HT1080 (cell line): ENCODE results near the gene SEPTIN8. TPM values are rescaled to one million over a fixed set of nuclear protein-coding genes. Genes with fewer than 3 reads are reported as not detected.

Experiments
- DNase-seq: peaks from one replicate; pipeline ENCODE4 v3.0.0-alpha.2; 2015; ENCODE audit warnings: low read depth
- total RNA-seq: library from RNA; depleted of rRNA; stranded (reverse); fragments of >200 nt; shearing (Covaris generic); gene quantifications from 2 replicates; pipeline ENCODE4 v1.2.3, GENCODE V29; 2014

SEPTIN8 gene
- total RNA-seq, 1 experiment from 2014 or later: 50.9 TPM

DNA sequence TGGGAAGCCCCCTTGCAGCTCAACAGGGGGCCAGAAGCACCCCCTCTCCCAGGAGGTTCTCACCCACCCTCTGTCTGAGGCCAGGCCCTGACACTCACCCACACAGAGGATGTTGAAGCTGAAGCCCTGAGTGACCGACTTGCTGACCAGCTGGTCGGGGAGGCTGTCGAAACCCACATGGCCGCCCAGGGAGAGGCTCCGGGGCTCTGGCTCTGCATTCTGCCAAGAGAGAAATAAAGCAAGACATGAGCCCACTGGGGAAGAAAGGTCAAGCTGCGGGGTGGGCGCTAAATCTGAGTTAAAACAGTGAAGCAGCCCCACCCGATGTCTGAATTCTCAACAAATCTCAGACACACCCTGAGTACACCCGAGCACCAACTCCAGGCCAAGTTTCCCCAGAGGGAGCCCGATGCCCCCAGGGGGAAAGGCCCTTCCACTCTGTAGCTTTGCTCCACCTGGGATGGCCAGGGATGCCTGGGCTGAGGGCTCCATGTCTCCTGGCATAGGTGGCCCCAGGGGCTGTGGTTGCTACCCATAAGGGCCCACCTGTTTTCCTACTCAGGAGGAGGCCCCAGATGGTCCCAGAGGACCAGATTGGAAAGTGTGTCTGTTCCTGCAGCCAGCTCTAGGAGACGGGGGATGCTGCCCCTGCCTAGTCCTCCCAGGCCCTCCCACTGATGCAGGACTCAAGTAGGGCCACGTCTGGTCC lies 11.6 kb downstream of the SEPTIN8 start:
- DNase-seq: no peak

DNA sequence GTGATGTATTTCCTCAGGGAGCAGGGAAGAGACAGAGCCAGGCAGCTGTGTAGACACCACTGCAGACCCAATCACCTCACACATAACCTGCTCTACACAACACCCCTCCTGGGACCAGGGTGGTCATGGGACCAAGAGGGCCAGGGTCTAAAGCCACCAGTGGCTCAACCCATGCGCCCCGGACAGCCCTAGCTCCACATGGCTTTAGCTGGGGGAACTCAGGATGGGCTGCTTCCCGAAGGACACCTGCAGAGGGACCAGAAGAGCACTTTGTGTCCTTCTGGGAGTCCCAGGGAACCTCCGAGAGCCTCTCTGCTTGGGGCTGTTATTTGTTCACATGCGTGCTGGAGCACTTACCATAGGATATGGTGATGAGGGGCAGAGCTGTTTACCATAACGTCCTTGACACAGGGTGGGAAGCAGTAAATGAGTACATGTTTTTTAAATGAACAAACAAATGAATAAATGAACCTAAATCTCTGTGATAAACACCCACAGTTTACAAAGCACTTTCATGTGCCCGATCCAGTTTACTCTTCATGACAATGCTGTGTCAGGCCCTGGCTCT lies 12.3 kb downstream of the SEPTIN8 start:
- DNase-seq: no peak

DNA sequence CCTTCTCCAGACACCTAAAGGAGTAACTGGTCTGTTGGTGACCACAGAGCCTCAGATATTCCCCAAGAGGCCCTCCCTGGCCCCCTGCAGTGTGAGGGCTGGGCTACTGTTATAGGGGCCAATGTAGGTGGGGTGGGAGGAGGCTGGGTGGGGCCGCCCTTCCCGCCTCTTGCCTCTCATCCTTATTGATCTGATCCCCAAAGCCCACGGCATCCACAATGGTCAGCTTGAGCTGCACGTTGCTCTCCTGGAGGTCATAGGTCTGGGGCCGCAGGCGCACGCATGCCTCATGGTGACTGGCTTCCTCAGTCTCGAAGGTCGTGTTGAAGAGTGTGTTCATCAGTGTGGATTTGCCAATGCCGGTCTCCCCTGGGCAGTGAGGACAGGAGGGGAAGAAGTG lies 13.0 kb downstream of the SEPTIN8 start:
- no peak for DNase-seq

DNA sequence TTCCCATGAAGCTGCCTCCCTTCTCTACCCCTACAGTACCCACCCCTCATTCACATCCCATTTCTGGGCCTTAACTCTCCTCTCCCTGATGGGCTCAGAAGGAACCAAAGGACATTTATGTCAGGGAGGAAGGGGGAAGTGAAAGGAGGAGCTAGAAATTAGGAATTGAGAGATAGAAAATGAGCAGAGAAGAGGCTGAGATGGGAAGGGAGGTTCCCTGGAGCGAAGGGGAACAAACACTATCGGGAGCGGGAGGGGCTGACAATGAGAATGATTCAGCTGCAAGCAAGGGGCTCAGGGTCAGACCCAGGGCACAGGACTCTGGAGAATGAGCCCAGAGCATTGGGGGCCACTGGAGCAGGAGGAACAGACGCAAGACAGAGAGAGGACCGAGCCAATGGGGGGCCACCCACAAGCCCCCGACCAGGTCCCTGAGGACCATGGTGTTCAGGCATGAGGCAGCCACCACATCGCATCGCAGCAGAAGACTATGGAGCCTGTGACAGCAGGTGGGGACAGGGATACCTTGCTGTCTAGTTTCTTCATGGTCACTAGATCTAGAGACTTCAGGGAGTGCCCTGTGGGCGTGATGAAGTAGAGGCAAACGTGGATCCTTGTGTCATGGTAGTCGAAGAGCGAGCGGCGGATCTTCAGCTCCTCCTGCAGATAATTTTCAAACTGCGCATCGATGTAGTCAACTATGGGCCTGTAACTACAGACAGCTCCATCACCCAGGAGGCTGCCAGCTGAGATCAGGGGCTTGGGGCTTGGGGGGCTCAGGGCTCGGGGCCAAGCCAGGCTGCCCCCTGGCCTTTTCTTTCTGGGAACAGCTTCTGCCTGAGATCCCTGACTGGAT lies 13.6 kb downstream of the SEPTIN8 start:
- DNase-seq: no peak

GRCh38 chr5:132762246-132763000 lies 14.6 kb downstream of the SEPTIN8 start:
- no peak for DNase-seq

GRCh38 chr5:132761321-132762240 lies 15.5 kb downstream of the SEPTIN8 start:
- no peak for DNase-seq

DNA sequence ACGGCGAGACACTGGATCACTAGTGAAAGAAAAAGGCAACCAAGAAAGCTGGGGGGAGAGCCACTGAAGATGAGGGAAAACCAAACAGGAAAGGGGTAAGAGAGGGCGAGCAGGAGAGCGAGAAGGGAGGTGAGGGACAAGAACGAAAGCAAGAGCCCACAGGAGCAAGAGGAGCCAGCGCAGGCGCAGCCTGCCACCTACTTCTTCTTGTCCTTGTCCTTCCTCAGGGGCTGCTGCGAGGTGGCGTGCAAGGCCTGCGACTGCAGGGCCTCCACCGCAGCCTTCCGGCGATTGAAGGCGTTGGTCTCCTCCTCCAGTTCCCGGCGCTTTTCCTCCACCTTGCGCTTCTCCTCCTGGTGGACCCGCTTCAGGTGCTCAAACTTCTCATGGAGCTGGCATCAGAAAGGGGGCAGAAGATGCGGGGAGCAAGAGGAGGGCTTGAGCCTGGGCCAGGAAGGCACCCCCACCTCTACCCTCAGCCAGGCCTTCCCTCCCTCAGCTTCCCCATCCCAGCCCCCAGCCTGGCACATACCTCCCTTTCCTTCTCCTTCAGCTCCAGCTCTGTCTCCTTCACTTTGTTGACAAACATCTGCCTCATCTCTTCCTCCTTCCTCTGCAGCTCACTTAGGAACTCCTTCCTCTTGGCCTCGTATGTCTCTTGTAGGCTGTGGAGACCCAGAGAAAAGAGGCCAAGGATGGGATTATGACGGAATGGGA lies 16.3 kb downstream of the SEPTIN8 start:
- no peak for DNase-seq

GRCh38 chr5:132760049-132760420 lies 17.0 kb downstream of the SEPTIN8 start:
- DNase-seq: no peak

DNA sequence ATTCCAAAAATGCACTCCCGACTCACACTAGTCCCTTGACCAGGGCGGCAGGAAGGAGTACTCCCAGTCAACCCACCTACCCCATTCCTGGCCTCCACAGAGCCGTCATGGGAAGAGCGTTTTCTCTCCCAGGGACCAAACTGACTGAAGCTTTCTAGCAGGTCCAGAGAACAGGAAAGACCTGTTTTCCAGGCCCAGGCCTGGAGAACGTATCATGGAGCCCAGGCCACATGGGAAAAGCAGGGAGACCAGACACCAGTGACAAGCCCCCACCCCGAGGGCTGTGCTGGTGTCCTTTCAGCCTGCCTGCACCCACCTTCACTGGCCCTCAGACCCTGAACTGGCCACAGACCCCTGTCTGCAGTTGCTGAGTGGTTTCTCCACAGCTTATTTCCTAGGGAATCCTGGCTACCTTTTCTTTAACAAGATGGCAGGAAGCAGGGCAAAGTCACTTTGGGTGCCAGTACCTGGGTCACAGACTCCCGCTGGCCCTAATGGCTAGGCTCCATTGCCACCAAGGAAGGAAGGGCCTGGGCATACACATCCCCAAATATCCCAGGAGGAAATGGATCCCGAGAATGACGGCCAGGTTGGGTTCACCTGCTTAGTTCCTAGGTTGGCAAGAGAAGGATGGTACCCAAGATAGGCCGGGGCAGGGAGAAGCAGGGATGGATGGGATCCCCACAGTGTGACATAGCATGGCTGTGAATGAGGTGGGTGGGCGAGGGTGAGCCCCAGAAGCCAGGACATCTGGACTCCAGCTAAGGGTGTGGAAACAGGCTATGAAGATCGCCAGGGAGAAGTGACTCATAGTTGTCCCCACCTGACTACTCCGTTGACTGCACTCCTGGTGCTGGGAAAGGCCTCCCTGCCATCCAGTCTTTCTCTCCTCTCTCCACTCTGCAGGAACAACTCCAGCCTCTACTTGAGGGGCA lies 17.7 kb downstream of the SEPTIN8 start:
- DNase-seq: no peak

GRCh38 chr5:132758451-132758850 lies 18.6 kb downstream of the SEPTIN8 start:
- DNase-seq: no peak

DNA sequence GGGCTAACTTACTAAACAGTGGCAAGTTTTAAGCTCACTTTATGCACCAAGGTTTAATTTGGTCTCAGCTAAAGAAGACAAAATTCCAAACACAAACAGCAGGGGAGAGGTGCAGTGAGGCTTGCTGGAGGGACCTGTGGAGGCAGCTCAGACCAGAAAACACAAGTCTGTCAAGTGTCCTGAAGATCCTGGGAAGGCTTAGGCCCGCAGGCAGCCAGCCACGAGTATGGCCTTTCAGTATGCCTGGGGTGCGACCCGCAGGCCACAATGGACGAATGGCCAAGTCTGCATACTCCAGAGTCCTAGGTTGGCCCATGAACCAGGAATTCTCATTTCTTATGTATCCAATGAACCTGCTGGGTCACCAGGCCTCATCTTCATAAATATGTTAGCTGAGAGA lies 20.5 kb downstream of the SEPTIN8 start:
- no peak for DNase-seq

GRCh38 chr5:132754947-132755346 lies 22.1 kb downstream of the SEPTIN8 start:
- peak; percentile 29 for DNase-seq

- no peak for DNase-seq
Measured at GRCh38 chr5:132754111-132754510, 22.9 kb downstream of the SEPTIN8 start.

DNA sequence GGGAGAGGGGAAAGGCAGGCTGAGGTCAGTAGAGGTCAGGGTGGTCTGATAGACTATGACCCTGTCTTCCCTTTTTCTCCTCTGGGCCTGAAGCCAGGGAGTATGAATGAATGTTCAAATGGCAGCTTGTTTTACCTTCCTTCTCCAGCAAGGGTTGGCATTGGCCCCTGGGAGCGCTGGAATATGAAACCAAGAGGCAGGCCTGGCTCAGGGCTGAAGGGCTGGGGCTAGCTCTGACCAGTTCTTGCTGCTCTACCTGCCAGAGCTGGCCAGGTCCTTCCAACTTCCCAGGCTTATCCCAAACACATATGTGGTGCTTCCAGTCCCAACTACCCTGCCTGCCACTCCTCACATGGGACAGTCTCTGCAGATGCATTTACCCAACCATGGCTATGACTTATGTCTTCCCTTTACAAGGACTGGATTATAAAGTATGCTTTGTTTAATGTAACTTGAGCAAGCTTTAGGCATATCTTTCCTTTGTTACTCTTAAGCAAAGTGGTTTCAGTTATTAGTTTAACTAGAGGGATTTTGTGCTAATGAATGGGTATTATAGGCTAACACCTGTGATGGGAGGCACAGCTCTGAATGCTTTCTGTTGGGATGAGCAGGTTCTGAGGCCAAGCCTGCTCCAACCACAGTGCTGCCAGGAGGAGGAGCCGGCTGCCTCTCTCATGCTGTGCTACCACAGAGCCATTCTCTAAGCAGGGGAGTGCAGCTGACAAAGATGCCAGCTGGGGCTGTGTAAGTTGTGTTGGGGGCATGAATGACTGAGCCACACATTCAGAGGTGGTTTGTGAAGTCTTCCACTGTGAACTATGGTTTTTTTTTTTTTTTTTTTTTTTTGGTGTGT lies 23.7 kb downstream of the SEPTIN8 start:
- no peak for DNase-seq

DNA sequence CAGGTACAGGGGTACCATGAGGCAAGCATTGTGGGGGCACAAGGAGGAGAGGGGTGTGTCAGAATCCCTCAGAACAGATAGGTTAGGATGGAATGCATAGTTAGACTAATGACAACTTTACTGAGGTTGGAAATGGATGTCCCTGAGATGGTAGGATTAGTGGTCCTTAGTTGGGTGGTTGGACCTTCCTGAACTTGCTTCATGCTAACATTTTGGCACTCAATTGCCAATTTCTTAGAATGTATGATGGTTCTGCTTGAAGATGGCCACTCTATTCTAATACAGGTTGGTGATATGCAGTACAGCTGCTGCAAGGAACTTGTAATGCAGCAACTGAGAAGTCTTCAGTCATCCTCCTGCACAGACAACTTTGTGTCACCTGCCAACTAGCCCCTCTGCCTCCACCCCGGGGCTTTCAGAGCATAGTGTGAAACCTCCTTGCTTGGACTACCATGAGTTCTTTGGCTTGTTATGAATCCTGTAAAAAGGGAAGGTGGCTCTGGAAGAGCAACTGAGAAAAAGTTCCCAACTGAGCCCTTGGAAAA lies 24.4 kb downstream of the SEPTIN8 start:
- DNase-seq: no peak

- DNase-seq: no peak
Measured at GRCh38 chr5:132751971-132752580, 25.0 kb downstream of the SEPTIN8 start.

DNA sequence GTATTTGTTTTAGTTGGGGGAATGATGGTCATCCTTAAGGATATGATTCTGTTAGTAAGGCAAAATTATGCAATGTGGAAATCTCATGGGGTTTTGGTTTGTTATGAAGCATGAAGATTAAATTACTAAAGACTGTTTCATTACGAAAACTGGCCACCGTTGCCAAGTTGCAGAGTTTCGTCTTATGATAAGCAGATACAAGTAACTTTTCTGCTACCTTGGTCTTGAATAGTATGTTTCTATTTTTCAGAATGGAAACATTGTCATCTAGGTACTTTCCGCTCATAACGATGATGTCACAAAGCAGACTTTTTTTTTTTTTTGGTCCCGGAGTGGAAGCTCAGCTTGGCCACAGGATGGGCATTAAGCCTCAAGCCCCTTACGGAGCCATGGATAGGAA lies 25.6 kb downstream of the SEPTIN8 start:
- no peak for DNase-seq
